GM18870 (cell line): ENCODE data around the gene RPS3A.
"Not testable (repeated sequence)": the region's sequence is repeated elsewhere in the genome, so short reads cannot be mapped to it uniquely, and the experiment has no call there.

Source experiments
- ATAC-seq: cut with Tn5 transposase; IDR thresholded peaks from one replicate; pipeline ENCODE4 v1.9.1; 2021; ENCODE audit warnings: moderate library complexity; ENCODE audit not compliant: unreplicated experiment

The RPS3A gene

DNA sequence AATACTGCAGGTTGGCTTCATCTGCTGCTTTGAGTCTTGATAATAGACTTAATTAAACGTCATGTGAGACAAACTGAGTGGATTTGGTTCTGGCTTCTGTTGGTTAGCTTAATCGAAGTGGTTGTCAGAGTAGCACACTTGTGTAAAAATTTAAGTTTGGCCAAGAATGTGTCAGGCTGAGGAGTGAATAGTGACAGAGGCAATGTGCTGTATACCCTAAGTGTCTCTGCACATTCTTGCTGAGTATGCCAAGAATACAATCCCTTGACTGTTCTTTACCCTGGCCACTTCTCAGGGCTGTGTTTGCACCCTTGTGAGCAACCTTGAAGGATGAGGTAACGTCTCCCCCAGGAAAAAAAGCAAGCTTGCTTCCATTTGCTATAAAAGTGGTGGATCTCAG is 14.9 kb downstream of the RPS3A start:
- ATAC-seq = no peak

DNA sequence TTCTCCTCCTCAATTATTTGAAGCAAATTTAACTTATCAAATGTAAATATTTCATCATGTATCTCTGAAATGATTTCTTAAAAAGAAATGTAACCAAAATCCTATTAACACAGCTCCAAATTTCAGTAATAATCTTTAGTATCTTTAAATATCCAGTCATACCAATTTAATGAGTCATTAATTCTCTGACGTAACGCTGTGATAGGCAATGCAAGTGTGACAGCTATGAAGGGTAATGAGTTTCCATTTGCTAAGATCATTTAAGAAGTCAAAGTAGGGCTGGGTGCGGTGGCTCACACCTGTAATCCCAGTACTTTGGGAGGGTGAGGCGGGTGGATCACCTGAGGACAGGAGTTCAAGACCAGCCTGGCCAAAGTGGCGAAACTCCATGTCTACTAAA is 15.6 kb downstream of the RPS3A start:
- no peak for ATAC-seq

DNA sequence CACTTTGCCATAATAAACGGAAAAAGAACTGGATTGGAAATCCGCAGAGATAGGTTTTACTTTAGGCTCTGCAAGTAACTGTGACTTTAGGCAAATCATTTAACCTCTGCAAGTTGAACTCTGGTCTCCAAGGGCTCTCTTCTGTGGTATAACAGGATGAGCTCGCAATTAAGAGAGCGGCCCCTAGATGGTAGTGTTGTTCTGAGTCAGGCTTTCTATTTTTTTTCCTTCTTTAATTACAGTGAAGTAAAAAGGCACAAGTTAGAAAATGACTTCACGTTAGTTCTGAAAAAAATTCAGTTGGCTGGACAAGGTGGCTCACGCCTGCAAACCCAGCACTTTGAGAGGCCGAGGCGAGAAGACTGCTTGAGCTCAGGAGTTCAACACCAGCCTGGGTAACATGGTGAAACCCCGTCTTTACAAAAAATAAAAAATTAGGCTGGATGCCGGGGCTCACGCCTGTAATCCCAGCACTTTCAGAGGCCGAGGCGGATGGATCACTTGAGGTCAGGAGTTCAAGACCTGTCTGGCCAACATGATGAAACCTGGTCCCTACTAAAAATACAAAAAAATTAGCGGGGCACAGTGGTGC is 18.0 kb downstream of the RPS3A start:
- peak; percentile 85 for ATAC-seq

DNA sequence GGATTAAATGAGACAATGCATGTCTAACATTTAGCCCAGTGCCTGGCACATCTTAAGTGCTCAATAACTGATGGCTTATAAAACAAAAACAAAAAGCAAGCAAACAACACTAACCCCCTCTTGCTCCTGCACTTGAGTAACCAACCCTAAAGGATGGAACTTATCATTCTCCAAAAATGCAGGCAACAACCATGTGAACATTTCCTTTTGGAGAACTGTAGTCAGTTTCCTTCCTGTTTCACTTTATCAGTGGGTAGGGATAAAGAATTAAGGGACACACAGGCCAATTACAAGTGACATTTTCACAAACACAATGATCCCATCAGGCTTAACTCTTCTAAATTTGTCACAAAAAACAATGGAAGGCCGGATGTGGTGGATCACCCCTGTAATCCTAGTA is 30.4 kb downstream of the RPS3A start:
- ATAC-seq = no peak

DNA sequence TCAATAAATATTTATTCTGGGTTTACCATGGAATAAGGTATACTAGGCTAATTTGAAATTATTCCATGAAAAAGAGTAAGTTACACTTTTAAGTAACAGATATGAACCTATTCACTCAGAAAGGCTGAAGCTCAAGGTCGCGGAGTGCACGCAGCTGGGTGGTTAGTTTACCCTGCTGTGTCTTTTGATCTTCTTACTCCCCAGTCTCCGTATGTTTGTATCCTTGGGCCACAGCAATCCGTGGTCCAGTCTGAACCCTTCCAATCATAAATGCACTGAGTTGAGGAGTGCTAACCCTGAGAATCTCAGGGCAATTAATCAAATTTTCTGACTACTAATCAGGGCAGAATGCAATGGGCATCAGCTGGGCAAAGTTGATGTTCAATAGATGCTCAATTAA is 33.9 kb downstream of the RPS3A start:
- ATAC-seq = no peak

DNA sequence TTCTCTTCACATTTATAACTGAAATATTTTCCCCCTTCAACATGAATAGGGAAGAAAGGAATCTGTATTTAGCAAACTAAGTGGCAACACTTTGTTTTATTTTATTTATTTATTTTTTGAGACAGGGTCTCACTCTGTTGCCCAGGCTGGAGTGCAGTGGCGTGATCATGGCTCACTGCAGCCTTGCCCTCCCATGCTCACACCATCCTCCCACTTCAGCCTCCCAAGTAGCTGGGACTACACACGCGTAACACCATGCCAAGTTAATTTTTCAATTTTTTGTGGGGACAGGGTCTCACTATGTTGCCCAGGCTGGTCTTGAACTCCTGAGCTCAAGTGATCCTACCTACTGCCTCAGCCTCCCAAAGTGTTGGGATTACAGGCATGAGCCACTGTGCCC is 36.6 kb downstream of the RPS3A start:
- not testable (repeated sequence) for ATAC-seq

DNA sequence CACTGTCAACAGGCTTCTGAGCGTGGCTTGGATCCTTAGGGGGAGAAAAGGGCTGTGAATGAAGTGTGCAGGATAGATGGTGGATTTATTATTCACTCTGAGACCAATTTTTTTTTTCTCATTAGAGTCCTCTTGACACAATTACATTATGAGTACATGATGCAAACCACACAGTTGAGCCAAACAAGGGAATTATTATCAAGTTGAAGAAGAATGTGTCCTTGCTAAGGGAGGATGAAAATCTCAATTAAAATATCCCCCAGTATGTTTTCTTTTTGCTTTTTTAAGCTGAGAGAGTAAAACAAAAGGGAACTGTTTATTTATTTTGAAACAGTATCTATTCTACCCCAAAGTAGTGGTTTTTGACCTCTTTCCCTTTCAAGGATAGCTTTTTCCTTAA is 40.4 kb downstream of the RPS3A start:
- no peak for ATAC-seq

DNA sequence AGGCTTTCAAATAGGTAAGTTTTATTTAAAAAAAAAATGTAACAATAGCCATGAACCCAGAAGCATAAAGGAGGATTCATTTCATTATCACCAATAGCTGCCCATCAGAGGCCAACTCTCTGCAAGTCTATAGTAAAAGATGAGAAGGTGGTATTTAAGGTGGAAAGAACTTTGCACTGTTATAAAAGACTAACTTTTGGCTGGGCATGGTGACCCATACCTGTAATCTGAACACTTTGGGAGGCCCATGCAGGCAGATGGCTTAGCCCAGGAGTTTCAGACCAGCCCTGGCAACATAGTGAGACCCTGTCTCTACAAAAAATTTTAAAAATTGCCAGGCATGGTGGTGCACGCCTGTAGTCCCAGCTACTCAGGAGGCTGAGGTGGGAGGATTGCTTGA is 43.3 kb downstream of the RPS3A start:
- no peak for ATAC-seq

DNA sequence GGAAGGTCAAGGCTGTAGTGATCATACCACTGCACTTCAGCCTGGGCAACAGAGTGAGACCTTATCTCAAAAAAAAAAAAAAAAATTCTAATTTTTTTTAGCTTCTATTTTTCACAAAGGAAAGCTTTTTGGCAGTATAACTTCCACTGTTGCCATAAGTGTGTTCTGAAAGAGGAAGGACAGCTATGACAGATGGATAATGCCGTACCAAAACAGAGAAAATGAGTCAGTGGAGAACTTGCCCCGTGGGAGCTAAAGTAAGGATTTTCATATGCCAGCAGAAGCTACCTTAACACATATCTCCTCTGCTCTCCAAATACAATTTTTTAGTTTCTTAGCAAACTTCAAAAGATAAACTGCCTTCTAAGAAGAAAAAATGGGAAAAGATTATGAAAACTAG is 43.7 kb downstream of the RPS3A start:
- no peak for ATAC-seq

DNA sequence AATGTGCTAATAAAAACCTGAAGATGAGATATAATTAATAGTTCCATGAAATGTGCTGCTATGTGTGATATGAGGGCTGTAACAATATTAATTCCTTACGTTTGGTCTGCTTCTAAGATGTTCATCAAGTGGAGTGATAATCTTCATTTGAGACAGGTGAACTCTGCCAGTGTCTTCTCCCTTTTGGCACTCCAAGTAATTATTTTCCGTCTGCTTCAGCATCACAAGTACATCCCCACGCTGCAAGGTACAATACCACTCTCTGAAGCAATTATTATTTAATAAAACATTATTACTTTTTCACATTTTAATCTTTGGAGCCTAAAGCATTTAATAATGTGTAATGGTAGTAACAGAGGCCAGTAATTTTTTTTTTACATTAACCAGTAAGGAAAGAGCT is 44.4 kb downstream of the RPS3A start:
- no peak for ATAC-seq

DNA sequence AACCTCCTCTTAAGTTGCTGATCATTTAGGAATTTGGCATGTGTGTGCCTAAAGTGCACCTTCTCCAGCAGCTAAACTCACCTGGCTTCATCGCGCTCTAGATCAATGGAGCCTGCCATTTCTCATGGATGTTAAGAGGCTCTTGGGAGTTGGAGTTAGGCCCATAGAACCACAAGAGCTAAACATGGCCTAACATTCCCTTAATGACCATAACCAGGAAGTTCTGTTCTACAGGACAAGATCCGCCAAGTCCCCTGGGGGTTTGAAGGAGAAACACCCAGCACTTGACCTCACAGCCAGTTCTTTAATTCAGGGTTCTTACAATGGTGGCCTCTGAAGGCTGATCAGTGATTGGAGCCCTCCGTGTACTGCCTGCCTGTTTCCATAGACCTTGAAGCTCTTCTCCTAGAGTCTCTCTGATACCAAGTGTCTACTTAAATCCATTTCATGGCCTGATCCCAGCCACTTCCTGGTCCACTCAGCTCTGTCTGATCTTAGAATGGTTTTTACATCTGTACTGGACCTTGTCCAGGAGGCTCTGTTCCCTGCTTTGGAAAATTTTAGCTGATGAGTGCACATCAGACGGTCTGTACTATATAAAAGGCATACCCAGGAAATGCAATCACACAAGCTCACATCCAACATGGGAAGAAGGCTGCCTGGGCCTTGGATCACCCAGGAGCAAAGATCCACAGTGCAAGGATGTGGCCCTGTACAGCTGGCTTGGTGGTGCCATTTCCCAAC is 45.1 kb downstream of the RPS3A start:
- no peak for ATAC-seq

DNA sequence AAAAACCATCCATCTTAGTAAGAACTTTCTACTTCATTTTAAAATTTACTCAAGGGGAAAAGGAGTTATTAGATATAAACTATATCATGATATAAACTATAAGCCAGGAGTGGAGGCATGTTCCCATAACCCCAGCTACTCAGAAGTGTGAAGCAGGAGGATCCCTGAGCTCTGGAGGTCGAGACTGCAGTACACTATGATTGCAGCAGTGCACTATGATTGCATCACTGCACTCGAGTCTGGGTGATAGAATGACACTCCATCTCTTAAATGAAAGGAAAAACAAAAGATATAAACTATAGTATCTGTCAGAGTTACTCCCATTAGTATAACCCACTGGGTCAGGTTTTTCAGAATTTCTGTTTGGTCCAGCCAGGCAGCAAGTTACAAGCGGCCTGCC is 47.6 kb downstream of the RPS3A start:
- no peak for ATAC-seq

DNA sequence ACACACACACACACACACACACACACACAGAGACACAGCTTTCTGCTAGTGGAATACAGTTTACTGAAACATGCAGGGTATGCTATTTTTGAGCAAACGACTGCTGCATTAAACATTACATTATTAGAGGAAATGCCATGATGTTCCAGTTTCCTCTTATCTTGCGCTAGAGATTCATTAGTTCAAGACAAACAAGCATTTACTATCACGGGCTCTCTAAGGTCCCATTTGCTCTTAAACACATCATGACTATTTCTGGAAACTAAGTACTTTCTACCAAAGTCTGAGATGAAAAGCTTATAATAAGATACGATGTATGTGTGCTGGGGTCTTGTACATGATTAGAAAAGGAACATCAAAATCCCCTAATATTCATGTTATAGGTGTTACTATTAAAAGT is 48.8 kb downstream of the RPS3A start:
- ATAC-seq = no peak

DNA sequence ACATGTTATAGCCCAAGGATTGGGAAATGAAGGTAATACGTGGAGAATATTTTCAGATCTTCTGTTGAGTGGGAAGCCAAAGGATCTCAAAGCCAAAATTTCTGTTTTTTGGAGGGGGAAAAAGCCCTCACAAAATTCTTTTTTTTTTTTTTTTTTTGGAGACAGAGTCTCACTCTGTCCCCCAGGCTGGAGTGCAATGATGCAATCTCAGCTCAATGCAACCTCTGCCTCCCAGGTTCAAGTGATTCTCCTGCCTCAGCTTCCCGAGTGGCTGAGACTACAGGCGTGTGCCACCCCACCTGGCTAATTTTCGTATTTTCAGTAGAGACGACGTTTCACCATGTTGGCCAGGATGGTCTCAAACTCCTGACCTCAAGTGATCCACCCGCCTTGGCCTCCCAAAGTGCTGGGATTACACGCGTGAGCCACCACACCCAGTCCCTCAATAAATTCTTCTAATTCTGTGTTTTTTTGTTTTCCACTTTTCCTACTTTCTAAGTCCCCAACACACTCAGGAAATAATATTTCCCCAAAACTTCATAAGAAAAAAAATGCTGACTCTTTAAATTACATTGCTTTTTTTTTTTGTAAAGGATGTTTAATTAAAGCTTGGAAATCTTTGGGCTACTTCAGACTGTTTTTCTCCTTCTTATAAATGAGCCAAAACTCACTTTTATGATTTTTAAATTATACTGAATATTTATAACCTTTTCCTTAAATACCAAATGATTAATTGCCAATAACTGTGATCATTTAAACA is 51.6 kb downstream of the RPS3A start:
- no peak for ATAC-seq

DNA sequence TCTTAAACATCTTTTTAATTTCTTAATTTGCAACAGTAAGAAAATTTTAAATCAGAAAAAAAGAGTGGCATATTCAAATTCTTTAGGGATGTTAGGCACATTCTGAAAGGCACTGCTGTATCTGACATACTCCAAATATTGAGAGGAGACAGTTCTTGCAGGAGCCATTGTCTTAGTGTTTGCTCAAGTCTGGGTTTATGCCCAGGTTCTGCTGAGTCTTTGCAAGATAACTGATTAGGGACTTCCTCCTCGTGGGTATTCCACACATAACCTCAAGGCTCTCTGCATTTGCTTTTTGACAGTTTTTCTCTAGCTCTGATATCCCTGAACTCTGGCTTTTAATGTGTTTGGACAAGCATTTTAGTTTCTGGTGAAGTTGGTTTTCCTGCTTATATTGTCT is 52.6 kb downstream of the RPS3A start:
- ATAC-seq = no peak

DNA sequence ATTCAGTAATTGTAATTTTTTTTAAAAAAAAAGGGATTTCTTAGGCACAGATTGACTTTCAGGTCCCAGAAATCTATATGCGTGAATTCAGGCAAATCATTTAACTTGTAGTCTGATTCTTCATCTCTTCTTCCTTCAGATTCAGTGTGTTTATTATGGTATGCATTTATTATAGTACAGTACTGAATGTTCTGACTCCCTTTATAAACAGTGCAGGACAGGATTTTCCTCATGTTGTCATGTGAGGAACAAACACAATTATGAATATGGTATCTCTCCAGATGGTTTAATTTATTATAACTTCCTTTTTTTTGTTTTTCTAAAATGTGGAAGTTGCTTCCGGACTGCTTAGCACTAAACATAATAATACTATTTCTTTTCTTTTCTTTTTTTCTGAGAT is 54.2 kb downstream of the RPS3A start:
- no peak for ATAC-seq
